Fibroblast of villous mesenchyme (primary cell): ENCODE data around the gene BCL2L11. TPM values are rescaled to one million over a fixed set of nuclear protein-coding genes. Genes with fewer than 3 reads are reported as not detected.

Experiments
- DNase-seq: peaks from one replicate; pipeline ENCODE4 v3.0.0-alpha.2; 2010; ENCODE audit warnings: low read depth
- H3K4me3 ChIP-seq: 2 replicates; pipeline ENCODE4 v1.5.1; 2011; ENCODE audit warnings: low read depth, mild to moderate bottlenecking, low read length
- CTCF ChIP-seq: IDR thresholded peaks from 2 replicates; pipeline ENCODE4 v1.5.1; 2012; ENCODE audit warnings: low read depth, mild to moderate bottlenecking, low read length; ENCODE audit not compliant: insufficient read depth
- total RNA-seq: library from RNA; depleted of rRNA; stranded (reverse); fragments of >200 nt; gene quantifications from 2 replicates; pipeline ENCODE4 v1.2.3, GENCODE V29; 2012

The BCL2L11 gene
- total RNA-seq, 1 donor = 0.86 TPM

GRCh38 chr2:111175615-111176014, 54.9 kb downstream of the BCL2L11 start:
- H3K4me3 ChIP-seq = no peak overlapping the region
- no peak for DNase-seq
- TF ChIP-seq CTCF = no peak

- no peak for DNase-seq
- no peak overlapping the region for H3K4me3 ChIP-seq
- no peak for TF ChIP-seq CTCF
These were observed 55.7 kb downstream of the BCL2L11 start for GRCh38 chr2:111176388-111176787.

- TF ChIP-seq CTCF = no peak
- H3K4me3 ChIP-seq = no peak overlapping the region
- no peak for DNase-seq
These were observed 56.2 kb downstream of the BCL2L11 start for GRCh38 chr2:111176867-111177266.

DNA sequence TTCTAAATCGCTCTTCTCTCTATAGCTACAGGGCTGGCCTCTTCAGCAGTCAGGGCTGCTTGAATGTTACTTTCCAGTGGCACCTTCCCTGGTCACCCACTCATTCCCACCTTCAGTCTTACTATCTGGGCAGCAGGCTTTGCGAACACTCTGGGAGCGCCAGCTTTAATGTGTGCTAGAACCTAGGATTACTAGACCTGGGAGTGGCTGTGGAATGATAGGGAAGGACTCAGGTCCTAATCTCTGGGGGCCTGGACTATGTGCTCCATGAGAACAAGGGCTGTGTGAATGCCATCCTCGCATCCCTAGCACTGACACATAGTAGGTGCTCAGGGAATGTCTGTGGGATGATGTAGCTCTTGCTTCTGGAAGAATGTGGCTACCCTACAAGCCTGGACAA, 57.6 kb downstream of the BCL2L11 start:
- H3K4me3 ChIP-seq = no peak overlapping the region
- DNase-seq = no peak
- TF ChIP-seq CTCF = no peak

DNA sequence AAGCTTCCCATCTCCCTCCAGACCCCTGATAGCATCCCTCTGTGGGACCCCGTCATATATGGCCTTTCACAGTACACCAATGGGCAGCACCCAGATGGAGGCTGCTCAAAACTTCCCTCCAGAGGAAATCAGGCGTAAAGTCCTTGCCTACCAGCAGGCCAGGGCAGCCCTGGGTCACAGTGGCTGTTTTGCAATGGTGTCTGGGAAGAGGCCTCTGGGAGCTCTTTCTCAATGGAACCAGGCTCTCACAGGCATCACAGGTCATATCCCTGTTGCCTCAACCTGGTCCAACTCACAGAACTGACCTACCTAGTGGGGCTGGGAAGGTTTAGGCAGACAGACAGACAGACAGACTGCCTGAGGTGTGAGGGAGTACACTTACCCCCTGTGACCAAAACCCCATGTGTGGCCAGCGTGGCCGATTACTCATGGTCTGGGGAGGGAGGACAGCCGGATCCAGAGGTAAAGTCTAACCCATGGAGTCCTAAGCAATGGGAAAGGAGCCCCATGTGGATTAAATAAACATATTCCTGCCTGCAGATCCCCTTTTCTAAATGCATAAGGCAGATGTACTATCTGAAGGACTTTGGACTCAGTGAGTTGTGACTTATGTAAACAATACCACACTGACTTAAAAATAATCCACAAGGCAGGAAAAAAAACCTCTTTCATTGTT, 58.2 kb downstream of the BCL2L11 start:
- no peak for TF ChIP-seq CTCF
- DNase-seq = peak; percentile 34
- no peak overlapping the region for H3K4me3 ChIP-seq

DNA sequence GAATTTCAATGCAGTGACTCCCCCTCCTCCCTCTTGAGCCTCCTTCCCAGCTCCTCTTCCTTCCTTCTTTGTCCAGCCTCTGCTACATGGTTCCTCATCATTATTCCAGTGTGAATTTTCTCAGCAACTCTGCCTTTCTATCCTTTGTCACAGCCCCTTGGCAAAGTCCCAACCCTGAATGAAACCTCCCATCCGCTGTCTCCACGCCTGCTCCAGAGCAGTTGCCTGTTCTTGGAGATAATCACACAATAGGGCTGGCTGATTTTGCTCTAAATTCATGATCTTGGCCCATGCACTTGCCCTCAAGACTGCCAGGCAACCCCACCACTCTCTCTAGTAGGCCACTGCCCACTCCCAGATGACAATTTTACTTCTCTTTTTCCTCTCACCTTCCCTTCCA, 61.4 kb downstream of the BCL2L11 start:
- no peak for DNase-seq
- no peak for TF ChIP-seq CTCF

GRCh38 chr2:111182740-111183139, 62.0 kb downstream of the BCL2L11 start:
- no peak for DNase-seq
- H3K4me3 ChIP-seq = no peak overlapping the region
- no peak for TF ChIP-seq CTCF

More for the DNA sequence above, 61.4 kb downstream of the BCL2L11 start:
- H3K4me3 ChIP-seq = no peak overlapping the region
